ENCODE results near the gene CHRNA5.

- TF ChIP-seq YY1 (IDR thresholded peaks at IDR 0.05; ENCODE audit: insufficient read depth, insufficient read length) (no peak), ZNF274 (IDR thresholded peaks at IDR 0.05; ENCODE audit: low read depth, low read length) (no peak)
Measured at GRCh38 chr15:78540871-78541743, 24.2 kb upstream of the CHRNA5 start.
